HUES6 (cell line): Measurements from ENCODE around the gene SRPX2.
A peak's percentile ranks its signal among the peaks of the same experiment; 100 is the strongest.

Experiments
- H3K27ac ChIP-seq: 2 replicates; pipeline ENCODE4 v1.7.0; 2013; ENCODE audit warnings: low read depth, mild to moderate bottlenecking, low read length, inconsistent platforms
- H3K27me3 ChIP-seq: 2 replicates; pipeline ENCODE4 v1.6.1; 2013; ENCODE audit warnings: low read length; ENCODE audit not compliant: control insufficient read depth, insufficient read depth
- H3K36me3 ChIP-seq: 2 replicates; pipeline ENCODE4 v1.6.1; 2013; ENCODE audit warnings: low read length; ENCODE audit not compliant: control insufficient read depth, insufficient read depth
- H3K4me1 ChIP-seq: 2 replicates; pipeline ENCODE4 v1.6.1; 2013; ENCODE audit warnings: low read length; ENCODE audit not compliant: control insufficient read depth, insufficient read depth
- H3K4me3 ChIP-seq: 2 replicates; pipeline ENCODE4 v1.5.1; 2013; ENCODE audit warnings: low read depth, low read length
- H3K9ac ChIP-seq: one replicate; pipeline ENCODE4 v1.6.1; 2013; ENCODE audit warnings: mild to moderate bottlenecking, low read length
- H3K9me3 ChIP-seq: 2 replicates; pipeline ENCODE4 v1.6.1; 2013; ENCODE audit warnings: low read depth, low read length; ENCODE audit not compliant: control insufficient read depth, insufficient read depth

The SRPX2 gene

DNA sequence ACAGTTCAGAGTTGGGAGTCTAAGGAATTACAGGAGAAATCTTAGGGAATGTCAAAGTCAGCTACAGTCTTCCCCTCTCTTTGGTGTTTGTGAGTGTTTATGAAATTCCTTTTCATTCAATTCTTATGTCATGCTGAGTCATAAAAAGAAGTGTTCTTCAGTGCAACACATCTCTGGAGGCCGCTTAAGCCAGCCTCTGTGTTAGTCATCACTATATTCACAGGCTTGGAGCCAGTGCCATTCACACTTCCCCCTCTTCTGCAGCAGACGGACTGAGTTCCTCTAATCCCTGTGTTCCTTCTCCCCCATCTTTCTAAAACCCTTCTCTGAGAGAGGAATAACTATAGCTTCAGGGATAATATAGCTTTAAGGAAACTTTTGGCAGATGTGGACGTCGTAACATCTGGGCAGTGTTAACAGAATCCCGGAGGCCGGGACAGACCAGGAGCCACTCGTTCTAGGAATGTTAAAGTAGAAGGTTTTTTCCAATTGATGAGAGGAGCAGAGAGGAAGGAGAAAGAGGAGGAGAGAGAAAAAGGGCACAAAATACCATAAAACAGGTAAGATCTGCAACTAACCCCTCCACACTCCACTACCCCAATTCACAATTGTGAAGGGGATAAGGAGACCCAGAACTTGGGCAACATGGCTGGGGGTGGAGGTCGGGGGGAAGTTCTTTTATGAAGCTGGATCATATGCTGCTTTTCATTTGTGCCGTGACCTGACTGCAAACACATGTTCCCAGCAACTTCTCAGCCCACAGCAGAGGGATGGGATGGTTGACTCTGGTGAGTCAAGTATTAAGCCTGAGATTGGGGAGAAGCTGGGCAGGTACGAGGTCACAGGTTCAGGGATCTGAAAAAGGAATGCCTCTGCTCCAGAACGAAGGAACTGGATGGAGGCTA is at the start of gene SRPX2:
SRPX2 (plus strand) TSS at position 244 of the 905 bp plus-strand sequence. CDS start 2,124 bp downstream, outside the sequence.
- H3K27me3 ChIP-seq: peaks cover 3% of the 10 kb centered on the region; the same call in 1 of the 2 replicates
- no peaks in the 10 kb centered on the region for H3K36me3 ChIP-seq
- H3K9ac ChIP-seq: no peak within 1 kb of the TSS
- peaks cover 31% of the 10 kb centered on the region for H3K4me1 ChIP-seq
- no peak within 1 kb of the TSS for H3K27ac ChIP-seq
- no peak within 1 kb of the TSS for H3K4me3 ChIP-seq
- H3K9me3 ChIP-seq: no peaks in the 10 kb centered on the region

DNA sequence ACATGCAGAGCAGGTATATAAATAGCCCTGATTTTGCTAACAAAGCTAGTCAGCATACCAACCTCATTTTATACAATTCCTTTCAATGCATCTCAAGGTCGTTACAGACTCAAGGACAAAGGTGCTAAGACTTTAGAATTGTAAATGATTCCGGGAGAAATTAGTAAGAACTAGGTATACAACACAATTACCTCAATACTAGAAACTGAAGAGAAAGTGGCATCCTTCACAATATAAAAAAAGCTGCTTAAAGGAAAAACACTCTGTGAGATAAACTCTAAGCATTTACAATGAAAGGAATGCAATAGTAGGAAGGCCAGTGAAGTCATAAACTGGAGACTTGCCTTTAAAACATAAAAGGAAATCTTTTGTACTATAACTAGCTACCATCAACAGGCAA is 47.4 kb upstream of the SRPX2 start:
- H3K27ac ChIP-seq: no peak overlapping the region
- peaks cover 34% of the 10 kb centered on the region for H3K4me1 ChIP-seq
- H3K4me3 ChIP-seq: no peak overlapping the region
- H3K9me3 ChIP-seq: no peaks in the 10 kb centered on the region
- no peaks in the 10 kb centered on the region for H3K36me3 ChIP-seq
- no peak overlapping the region for H3K9ac ChIP-seq
- no peaks in the 10 kb centered on the region; the same call in 1 of the 2 replicates for H3K27me3 ChIP-seq

DNA sequence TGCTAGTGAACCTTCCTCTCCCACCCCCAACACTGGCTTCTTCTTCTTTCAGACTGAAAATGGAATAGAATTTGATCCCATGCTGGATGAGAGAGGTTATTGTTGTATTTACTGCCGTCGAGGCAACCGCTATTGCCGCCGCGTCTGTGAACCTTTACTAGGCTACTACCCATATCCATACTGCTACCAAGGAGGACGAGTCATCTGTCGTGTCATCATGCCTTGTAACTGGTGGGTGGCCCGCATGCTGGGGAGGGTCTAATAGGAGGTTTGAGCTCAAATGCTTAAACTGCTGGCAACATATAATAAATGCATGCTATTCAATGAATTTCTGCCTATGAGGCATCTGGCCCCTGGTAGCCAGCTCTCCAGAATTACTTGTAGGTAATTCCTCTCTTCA is 44.5 kb upstream of the SRPX2 start:
- H3K9ac ChIP-seq: no peak overlapping the region
- H3K27ac ChIP-seq: no peak overlapping the region
- H3K9me3 ChIP-seq: no peaks in the 10 kb centered on the region
- H3K4me1 ChIP-seq: peaks cover 18% of the 10 kb centered on the region
- no peaks in the 10 kb centered on the region for H3K36me3 ChIP-seq
- H3K27me3 ChIP-seq: no peaks in the 10 kb centered on the region; the same call in 1 of the 2 replicates
- no peak overlapping the region for H3K4me3 ChIP-seq

GRCh38 chrX:100600340-100600739 is 43.7 kb upstream of the SRPX2 start:
- no peak overlapping the region for H3K4me3 ChIP-seq
- H3K27me3 ChIP-seq: peaks cover under 1% of the 10 kb centered on the region; the same call in 1 of the 2 replicates
- peaks cover 18% of the 10 kb centered on the region for H3K4me1 ChIP-seq
- no peaks in the 10 kb centered on the region for H3K9me3 ChIP-seq
- no peak overlapping the region for H3K27ac ChIP-seq
- no peaks in the 10 kb centered on the region for H3K36me3 ChIP-seq
- H3K9ac ChIP-seq: no peak overlapping the region

DNA sequence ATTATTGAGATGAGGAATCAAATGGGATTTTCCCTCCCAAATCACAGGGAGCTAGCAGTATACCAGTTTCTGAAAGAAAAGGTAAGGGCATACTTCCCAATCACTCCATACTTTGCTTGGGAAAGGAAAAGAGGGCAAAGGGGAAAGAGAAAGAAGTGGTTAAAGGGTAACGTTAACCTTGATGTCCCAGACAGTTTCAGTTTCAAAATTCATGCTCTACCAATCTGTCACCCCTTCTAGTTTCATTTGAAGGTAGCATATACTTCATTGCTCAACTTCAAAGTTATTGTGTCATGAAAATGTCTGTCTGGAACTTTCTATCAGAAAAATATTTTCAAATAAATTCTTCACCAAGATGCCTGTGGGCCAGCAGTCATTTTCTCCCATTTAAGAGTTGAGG is 43.2 kb upstream of the SRPX2 start:
- Histone ChIP-seq H3K9ac (no peak overlapping the region), H3K27ac (no peak overlapping the region), H3K4me1 (peaks cover 18% of the 10 kb centered on the region), H3K9me3 (no peaks in the 10 kb centered on the region), H3K4me3 (no peak overlapping the region), H3K27me3 (peaks cover 2% of the 10 kb centered on the region; the same call in 1 of the 2 replicates), H3K36me3 (no peaks in the 10 kb centered on the region)

- H3K27ac ChIP-seq: no peak overlapping the region
- H3K27me3 ChIP-seq: peaks cover 2% of the 10 kb centered on the region; the same call in 1 of the 2 replicates
- no peak overlapping the region for H3K9ac ChIP-seq
- peaks cover 21% of the 10 kb centered on the region for H3K4me1 ChIP-seq
- H3K9me3 ChIP-seq: no peaks in the 10 kb centered on the region
- H3K4me3 ChIP-seq: no peak overlapping the region
- H3K36me3 ChIP-seq: no peaks in the 10 kb centered on the region
Observed at GRCh38 chrX:100606753-100607152, 37.2 kb upstream of the SRPX2 start.

DNA sequence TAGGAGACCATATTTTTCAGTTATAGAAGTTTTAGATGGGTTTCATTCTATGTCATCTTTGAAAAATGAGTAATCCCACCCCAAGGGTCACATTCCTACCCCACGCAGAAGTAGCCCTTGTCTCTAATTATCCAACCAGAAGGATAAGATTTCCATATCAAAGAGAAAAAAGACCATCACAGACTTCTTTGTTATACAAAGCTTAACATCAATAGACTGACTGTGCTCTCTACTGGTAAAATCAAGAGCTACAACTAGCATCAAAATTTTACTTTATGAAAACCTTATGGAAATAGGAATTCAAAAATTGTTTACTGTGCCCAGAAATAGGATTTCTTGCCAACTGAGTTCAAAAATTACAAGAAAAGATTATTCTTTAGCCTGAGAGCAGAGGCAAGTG is 34.4 kb upstream of the SRPX2 start:
- H3K27ac ChIP-seq: no peak overlapping the region; the same call in 1 of the 2 replicates
- no peaks in the 10 kb centered on the region for H3K36me3 ChIP-seq
- peaks cover 2% of the 10 kb centered on the region; the same call in 1 of the 2 replicates for H3K27me3 ChIP-seq
- no peak overlapping the region for H3K9ac ChIP-seq
- 0 out of 2 replicates have a peak overlapping the region, but pooled peaks have one; percentile 8 for H3K4me3 ChIP-seq
- no peaks in the 10 kb centered on the region for H3K9me3 ChIP-seq
- H3K4me1 ChIP-seq: peaks cover 12% of the 10 kb centered on the region

GRCh38 chrX:100611951-100612350 is 32.0 kb upstream of the SRPX2 start:
- Histone ChIP-seq H3K36me3 (no peaks in the 10 kb centered on the region), H3K4me3 (no peak overlapping the region), H3K9me3 (no peaks in the 10 kb centered on the region), H3K4me1 (peaks cover 12% of the 10 kb centered on the region), H3K9ac (no peak overlapping the region), H3K27ac (no peak overlapping the region), H3K27me3 (no peaks in the 10 kb centered on the region)

GRCh38 chrX:100615005-100615404 is 29.0 kb upstream of the SRPX2 start:
- H3K36me3 ChIP-seq: no peaks in the 10 kb centered on the region
- no peaks in the 10 kb centered on the region for H3K9me3 ChIP-seq
- H3K27me3 ChIP-seq: no peaks in the 10 kb centered on the region
- H3K4me1 ChIP-seq: peaks cover 4% of the 10 kb centered on the region
- H3K9ac ChIP-seq: no peak overlapping the region
- H3K4me3 ChIP-seq: no peak overlapping the region
- H3K27ac ChIP-seq: no peak overlapping the region

GRCh38 chrX:100623001-100623400 is 21.0 kb upstream of the SRPX2 start:
- Histone ChIP-seq H3K27me3 (no peaks in the 10 kb centered on the region), H3K27ac (no peak overlapping the region), H3K36me3 (no peaks in the 10 kb centered on the region), H3K9me3 (no peaks in the 10 kb centered on the region), H3K9ac (no peak overlapping the region), H3K4me3 (no peak overlapping the region), H3K4me1 (no peaks in the 10 kb centered on the region)

- H3K4me1 ChIP-seq: no peaks in the 10 kb centered on the region
- H3K27me3 ChIP-seq: no peaks in the 10 kb centered on the region
- peaks cover 25% of the 10 kb centered on the region for H3K36me3 ChIP-seq
Observed at GRCh38 chrX:100625985-100626491, 18.0 kb upstream of the SRPX2 start.

More at GRCh38 chrX:100625985-100626491, 18.0 kb upstream of the SRPX2 start:
- Histone ChIP-seq H3K9ac (no peak overlapping the region), H3K27ac (no peak overlapping the region), H3K9me3 (no peaks in the 10 kb centered on the region), H3K4me3 (no peak overlapping the region)
